ENCODE measurements around the gene VWF. TPM values are rescaled to one million over a fixed set of nuclear protein-coding genes. Genes with fewer than 3 reads are reported as not detected.

VWF gene
- polyA plus RNA-seq, 1 donor (not counting 4 experiments of a cell fraction or from before 2014, with no cell fraction given), result 0.01 TPM

DNA sequence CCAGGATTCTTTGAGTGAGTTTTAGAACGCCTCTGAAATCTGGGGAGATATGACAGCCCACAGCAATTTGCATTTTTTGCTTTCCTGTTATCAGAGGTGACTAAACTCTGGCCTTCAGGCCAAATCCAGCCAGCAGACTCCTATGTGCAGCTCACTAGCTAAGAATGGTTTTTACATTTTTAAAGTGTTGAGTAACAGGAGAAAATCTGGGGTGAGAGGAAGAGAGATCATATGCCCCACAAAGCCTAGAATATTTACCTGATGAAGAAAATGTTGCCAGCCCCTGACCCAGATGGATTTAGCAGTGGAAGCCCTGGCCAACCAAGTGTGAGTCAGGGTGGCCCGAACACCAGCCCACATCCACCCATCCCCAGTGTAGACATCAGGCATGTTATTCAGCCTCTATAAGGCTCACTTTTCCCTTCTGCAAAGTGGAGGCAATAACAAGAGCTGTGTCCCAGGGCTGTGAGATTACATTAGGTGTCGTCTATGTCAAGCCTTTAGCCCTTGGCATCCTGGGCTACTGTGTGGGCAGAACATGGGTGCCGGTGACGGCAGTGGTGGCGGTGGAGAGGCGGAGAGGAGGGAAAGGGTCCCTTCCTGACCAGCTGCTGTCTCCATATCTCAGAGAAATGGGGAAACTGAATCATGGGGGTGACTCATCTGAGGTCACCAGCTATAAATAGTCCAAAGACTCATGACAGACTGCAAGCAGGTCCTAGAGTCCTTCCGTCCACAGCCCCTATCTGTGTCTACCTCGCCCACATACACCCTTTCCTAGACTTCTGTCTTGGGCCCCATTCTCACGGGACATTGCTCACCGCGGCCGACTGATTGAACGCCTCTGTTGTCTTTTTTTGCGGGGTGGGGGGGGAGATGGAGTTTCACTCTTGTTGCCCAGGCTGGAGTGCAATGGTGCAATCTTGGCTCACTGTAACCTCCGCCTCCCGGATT is 43.1 kb upstream of the VWF start:
- Histone ChIP-seq H3K4me1 (ENCODE audit: control insufficient read depth, extremely low read depth, insufficient read depth, low read length) (peaks cover 17% of the 10 kb centered on the region), H3K9ac (ENCODE audit: control insufficient read depth, extremely low read depth, insufficient read depth, low read length) (peak overlapping the region; percentile 63), H3K9me1 (ENCODE audit: control insufficient read depth, extremely low read depth, insufficient read depth, low read length) (peaks cover 3% of the 10 kb centered on the region), H3K9me3 (ENCODE audit: control insufficient read depth, low read depth, low read length) (no peaks in the 10 kb centered on the region), H3K27me3 (ENCODE audit: control insufficient read depth, extremely low read depth, insufficient read depth, low read length) (no peaks in the 10 kb centered on the region), H3K36me3 (ENCODE audit: control insufficient read depth in 2 of 2, extremely low read depth in 1 of 2, insufficient read depth in 2 of 2, low read length in 2 of 2) (no peaks in the 10 kb centered on the region), H4K20me1 (ENCODE audit: control insufficient read depth, extremely low read depth, insufficient read depth, low read length) (no peaks in the 10 kb centered on the region), H3K27ac (ENCODE audit: control insufficient read depth, insufficient read depth, low read length) (peak overlapping the region; percentile 86), H3K79me2 (ENCODE audit: control insufficient read depth, insufficient read depth, low read length) (no peaks in the 10 kb centered on the region), H2AFZ (ENCODE audit: control insufficient read depth, low read length) (peak overlapping the region; percentile 68), H3K4me2 (ENCODE audit: control insufficient read depth, extremely low read depth, insufficient read depth, low read depth, low read length) (peak overlapping the region; percentile 61), H3K4me3 (ENCODE audit: control insufficient read depth in 2 of 3, extremely low read depth in 1 of 3, insufficient read depth in 2 of 3, low read depth in 1 of 3, low read length in 3 of 3) (no peak overlapping the region)
- TF ChIP-seq, protein P1, sequence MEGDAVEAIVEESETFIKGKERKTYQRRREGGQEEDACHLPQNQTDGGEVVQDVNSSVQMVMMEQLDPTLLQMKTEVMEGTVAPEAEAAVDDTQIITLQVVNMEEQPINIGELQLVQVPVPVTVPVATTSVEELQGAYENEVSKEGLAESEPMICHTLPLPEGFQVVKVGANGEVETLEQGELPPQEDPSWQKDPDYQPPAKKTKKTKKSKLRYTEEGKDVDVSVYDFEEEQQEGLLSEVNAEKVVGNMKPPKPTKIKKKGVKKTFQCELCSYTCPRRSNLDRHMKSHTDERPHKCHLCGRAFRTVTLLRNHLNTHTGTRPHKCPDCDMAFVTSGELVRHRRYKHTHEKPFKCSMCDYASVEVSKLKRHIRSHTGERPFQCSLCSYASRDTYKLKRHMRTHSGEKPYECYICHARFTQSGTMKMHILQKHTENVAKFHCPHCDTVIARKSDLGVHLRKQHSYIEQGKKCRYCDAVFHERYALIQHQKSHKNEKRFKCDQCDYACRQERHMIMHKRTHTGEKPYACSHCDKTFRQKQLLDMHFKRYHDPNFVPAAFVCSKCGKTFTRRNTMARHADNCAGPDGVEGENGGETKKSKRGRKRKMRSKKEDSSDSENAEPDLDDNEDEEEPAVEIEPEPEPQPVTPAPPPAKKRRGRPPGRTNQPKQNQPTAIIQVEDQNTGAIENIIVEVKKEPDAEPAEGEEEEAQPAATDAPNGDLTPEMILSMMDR (optimal IDR thresholded peaks at IDR 0.05 in 1 of 3, IDR thresholded peaks at IDR 0.05 in 1 of 3, conservative IDR thresholded peaks at IDR 0.05 in 1 of 3; ENCODE audit: extremely low read depth in 1 of 3, insufficient read depth in 2 of 3, low read length in 3 of 3), result no peak
- no peak for TF ChIP-seq EZH2 (IDR thresholded peaks at IDR 0.05; ENCODE audit: low read length)
- FAIRE-seq, result peak; percentile 86
- dilution Hi-C loops (cut with MboI; ENCODE audit: extremely low pct_ligation_motif_present, low sequenced_read_pairs), result no loop called here
- peak; percentile 58 for DNase-seq (ENCODE audit: low read depth, low spot score)

GRCh38 chr12:6166808-6167207 is 42.3 kb upstream of the VWF start:
- H4K20me1 ChIP-seq (ENCODE audit: control insufficient read depth, extremely low read depth, insufficient read depth, low read length), result no peaks in the 10 kb centered on the region
- peak overlapping the region; percentile 68 for H2AFZ ChIP-seq (ENCODE audit: control insufficient read depth, low read length)
- no peaks in the 10 kb centered on the region for H3K36me3 ChIP-seq (ENCODE audit: control insufficient read depth in 2 of 2, extremely low read depth in 1 of 2, insufficient read depth in 2 of 2, low read length in 2 of 2)
- H3K79me2 ChIP-seq (ENCODE audit: control insufficient read depth, insufficient read depth, low read length), result no peaks in the 10 kb centered on the region
- FAIRE-seq (no peak), DNase-seq (ENCODE audit: low read depth, low spot score) (no peak)
- dilution Hi-C loops (cut with MboI; ENCODE audit: extremely low pct_ligation_motif_present, low sequenced_read_pairs), result no loop called here
- TF ChIP-seq EZH2 (IDR thresholded peaks at IDR 0.05; ENCODE audit: low read length), result no peak
- TF ChIP-seq, protein P1 (optimal IDR thresholded peaks at IDR 0.05 in 1 of 3, IDR thresholded peaks at IDR 0.05 in 1 of 3, conservative IDR thresholded peaks at IDR 0.05 in 1 of 3; ENCODE audit: extremely low read depth in 1 of 3, insufficient read depth in 2 of 3, low read length in 3 of 3), result no peak
- H3K9me1 ChIP-seq (ENCODE audit: control insufficient read depth, extremely low read depth, insufficient read depth, low read length), result peaks cover 3% of the 10 kb centered on the region
- peak overlapping the region; percentile 63 for H3K9ac ChIP-seq (ENCODE audit: control insufficient read depth, extremely low read depth, insufficient read depth, low read length)
- no peaks in the 10 kb centered on the region for H3K9me3 ChIP-seq (ENCODE audit: control insufficient read depth, low read depth, low read length)
- peak overlapping the region; percentile 86 for H3K27ac ChIP-seq (ENCODE audit: control insufficient read depth, insufficient read depth, low read length)
- peaks cover 17% of the 10 kb centered on the region for H3K4me1 ChIP-seq (ENCODE audit: control insufficient read depth, extremely low read depth, insufficient read depth, low read length)
- no peaks in the 10 kb centered on the region for H3K27me3 ChIP-seq (ENCODE audit: control insufficient read depth, extremely low read depth, insufficient read depth, low read length)
- no peak overlapping the region for H3K4me3 ChIP-seq (ENCODE audit: control insufficient read depth in 2 of 3, extremely low read depth in 1 of 3, insufficient read depth in 2 of 3, low read depth in 1 of 3, low read length in 3 of 3)
- H3K4me2 ChIP-seq (ENCODE audit: control insufficient read depth, extremely low read depth, insufficient read depth, low read depth, low read length), result peak overlapping the region; percentile 61
